ENCODE results near the gene RBM47. TPM values are rescaled to one million over a fixed set of nuclear protein-coding genes. Genes with fewer than 3 reads are reported as not detected.

The RBM47 gene
- polyA plus RNA-seq, 1 experiment: 0.62 TPM

- Histone ChIP-seq H3K27me3 (ENCODE audit: control insufficient read depth, insufficient read depth, low read length) (no peaks in the 10 kb centered on the region), H3K9me3 (ENCODE audit: control insufficient read depth, insufficient read depth, low read length) (no peaks in the 10 kb centered on the region), H3K4me3 (ENCODE audit: low read depth, low read length) (no peak overlapping the region), H3K27ac (ENCODE audit: low read depth, low read length) (no peak overlapping the region)
- TF ChIP-seq CTCF (IDR thresholded peaks at IDR 0.05; ENCODE audit: low read depth, low read length): no peak
- POLR2A ChIA-PET: no interaction called here
- no peak for DNase-seq (ENCODE audit: low read depth, low spot score)
- CTCF ChIA-PET: interaction anchor here (1.7 kb wide), 1 partner anchor 296 kb away, joined by 4 read pairs; no protein-coding TSS in a partner anchor
Observed at GRCh38 chr4:40601641-40602040, 28.0 kb downstream of the RBM47 start.

GRCh38 chr4:40600850-40601249 lies 28.8 kb downstream of the RBM47 start:
- H3K4me3 ChIP-seq (ENCODE audit: low read depth, low read length): no peak overlapping the region
- ChIA-PET CTCF (interaction anchor here (1.1 kb wide), 1 partner anchor 37 kb away, joined by 3 read pairs; no protein-coding TSS in a partner anchor), POLR2A (no interaction called here)
- H3K27ac ChIP-seq (ENCODE audit: low read depth, low read length): no peak overlapping the region
- H3K9me3 ChIP-seq (ENCODE audit: control insufficient read depth, insufficient read depth, low read length): no peaks in the 10 kb centered on the region
- DNase-seq (ENCODE audit: low read depth, low spot score): no peak
- no peaks in the 10 kb centered on the region for H3K27me3 ChIP-seq (ENCODE audit: control insufficient read depth, insufficient read depth, low read length)
- no peak for TF ChIP-seq CTCF (IDR thresholded peaks at IDR 0.05; ENCODE audit: low read depth, low read length)

GRCh38 chr4:40599431-40599830 lies 30.2 kb downstream of the RBM47 start:
- H3K27ac ChIP-seq (ENCODE audit: low read depth, low read length): no peak overlapping the region
- no peak for TF ChIP-seq CTCF (IDR thresholded peaks at IDR 0.05; ENCODE audit: low read depth, low read length)
- POLR2A ChIA-PET: no interaction called here
- CTCF ChIA-PET: no interaction called here
- H3K9me3 ChIP-seq (ENCODE audit: control insufficient read depth, insufficient read depth, low read length): no peaks in the 10 kb centered on the region
- H3K27me3 ChIP-seq (ENCODE audit: control insufficient read depth, insufficient read depth, low read length): no peaks in the 10 kb centered on the region
- no peak for DNase-seq (ENCODE audit: low read depth, low spot score)
- H3K4me3 ChIP-seq (ENCODE audit: low read depth, low read length): no peak overlapping the region

GRCh38 chr4:40596522-40596921 lies 33.1 kb downstream of the RBM47 start:
- ChIA-PET POLR2A (no interaction called here), CTCF (no interaction called here)
- Histone ChIP-seq H3K9me3 (ENCODE audit: control insufficient read depth, insufficient read depth, low read length) (no peaks in the 10 kb centered on the region), H3K27ac (ENCODE audit: low read depth, low read length) (no peak overlapping the region), H3K27me3 (ENCODE audit: control insufficient read depth, insufficient read depth, low read length) (no peaks in the 10 kb centered on the region), H3K4me3 (ENCODE audit: low read depth, low read length) (no peak overlapping the region)
- no peak for TF ChIP-seq CTCF (IDR thresholded peaks at IDR 0.05; ENCODE audit: low read depth, low read length)
- no peak for DNase-seq (ENCODE audit: low read depth, low spot score)

GRCh38 chr4:40595981-40596380 lies 33.7 kb downstream of the RBM47 start:
- no peak for TF ChIP-seq CTCF (IDR thresholded peaks at IDR 0.05; ENCODE audit: low read depth, low read length)

More at GRCh38 chr4:40595981-40596380, 33.7 kb downstream of the RBM47 start:
- no peak for DNase-seq (ENCODE audit: low read depth, low spot score)
- no peak overlapping the region for H3K27ac ChIP-seq (ENCODE audit: low read depth, low read length)
- no peaks in the 10 kb centered on the region for H3K27me3 ChIP-seq (ENCODE audit: control insufficient read depth, insufficient read depth, low read length)
- POLR2A ChIA-PET: interaction anchor here (0.7 kb wide), 1 partner anchor 37 kb away, joined by 5 read pairs; no protein-coding TSS in a partner anchor
- CTCF ChIA-PET: no interaction called here
- H3K9me3 ChIP-seq (ENCODE audit: control insufficient read depth, insufficient read depth, low read length): no peaks in the 10 kb centered on the region
- no peak overlapping the region for H3K4me3 ChIP-seq (ENCODE audit: low read depth, low read length)
